HEK293T (cell line): Measurements from ENCODE around the gene CDC16.

ENCODE experiments used
- CTCF ChIA-PET: fragments of 350-600 bp; formaldehyde crosslinking; extraction: SDS; loops from one replicate; lab custom pipeline; 2021; ENCODE audit warnings: antibody characterized with exemption, inconsistent platforms; lab: Yijun Ruan, JAX
- POLR2A ChIA-PET: fragments of 350-600 bp; formaldehyde crosslinking; extraction: SDS; loops from one replicate; lab custom pipeline; 2020; ENCODE audit warnings: antibody characterized with exemption, inconsistent platforms; lab: Yijun Ruan, JAX
- DNase-seq: peaks from one replicate; pipeline ENCODE4 v3.0.0; 2012; ENCODE audit warnings: mixed read lengths; ENCODE audit errors: extremely low spot score
- ARNT ChIP-seq: fragments of 450-650 bp; IDR thresholded peaks from 2 replicates; pipeline ENCODE4 v1.6.1; 2017; ENCODE audit warnings: mild to moderate bottlenecking
- BHLHE40 ChIP-seq: fragments of 450-650 bp; IDR thresholded peaks from 2 replicates; pipeline ENCODE4 v1.6.1; 2016; ENCODE audit warnings: mild to moderate bottlenecking, moderate library complexity, borderline replicate concordance
- CTBP1 ChIP-seq: fragments of 450-650 bp; IDR thresholded peaks from 2 replicates; pipeline ENCODE4 v1.6.1; 2016; ENCODE audit warnings: borderline replicate concordance
- ELF4 ChIP-seq: fragments of 450-650 bp; IDR thresholded peaks from 2 replicates; pipeline ENCODE4 v1.6.1; 2017; ENCODE audit warnings: antibody characterized with exemption
- FOXA1 ChIP-seq: fragments of 450-650 bp; IDR thresholded peaks from 2 replicates; pipeline ENCODE4 v1.6.1; 2016; ENCODE audit warnings: mild to moderate bottlenecking
- FOXK2 ChIP-seq: fragments of 450-650 bp; IDR thresholded peaks from 2 replicates; pipeline ENCODE4 v1.6.1; 2016; ENCODE audit warnings: mild to moderate bottlenecking
- FOXM1 ChIP-seq: fragments of 450-650 bp; IDR thresholded peaks from 2 replicates; pipeline ENCODE4 v1.6.1; 2017; ENCODE audit warnings: mild to moderate bottlenecking, borderline replicate concordance
- HDGF ChIP-seq: fragments of 450-650 bp; IDR thresholded peaks from 2 replicates; pipeline ENCODE4 v1.6.1; 2017; ENCODE audit warnings: antibody characterized with exemption, borderline replicate concordance
- L3MBTL2 ChIP-seq: fragments of 450-650 bp; conservative IDR thresholded peaks from 2 replicates; pipeline ENCODE4 v1.6.1; 2016; ENCODE audit warnings: mild to moderate bottlenecking
- LEF1 ChIP-seq: fragments of 450-650 bp; IDR thresholded peaks from 2 replicates; pipeline ENCODE4 v1.6.1; 2017; ENCODE audit warnings: mild to moderate bottlenecking, borderline replicate concordance
- NFRKB ChIP-seq: fragments of 450-650 bp; IDR thresholded peaks from 2 replicates; pipeline ENCODE4 v1.6.1; 2016; ENCODE audit warnings: mild to moderate bottlenecking, moderate library complexity
- SP1 ChIP-seq: fragments of 450-650 bp; IDR thresholded peaks from 2 replicates; pipeline ENCODE4 v1.6.1; 2017
- SUZ12 ChIP-seq: fragments of 450-650 bp; IDR thresholded peaks from 2 replicates; pipeline ENCODE4 v1.6.1; 2016; ENCODE audit warnings: mild to moderate bottlenecking
- TARDBP ChIP-seq: fragments of 450-650 bp; IDR thresholded peaks from 2 replicates; pipeline ENCODE4 v1.6.1; 2016
- ZNF384 ChIP-seq: fragments of 450-650 bp; IDR thresholded peaks from 2 replicates; pipeline ENCODE4 v1.6.1; 2016
- TF ChIP-seq, protein P1 (sequence below): fragments of 450-650 bp; IDR thresholded peaks from 2 replicates; pipeline ENCODE4 v1.6.1; 2016

Gene CDC16

DNA sequence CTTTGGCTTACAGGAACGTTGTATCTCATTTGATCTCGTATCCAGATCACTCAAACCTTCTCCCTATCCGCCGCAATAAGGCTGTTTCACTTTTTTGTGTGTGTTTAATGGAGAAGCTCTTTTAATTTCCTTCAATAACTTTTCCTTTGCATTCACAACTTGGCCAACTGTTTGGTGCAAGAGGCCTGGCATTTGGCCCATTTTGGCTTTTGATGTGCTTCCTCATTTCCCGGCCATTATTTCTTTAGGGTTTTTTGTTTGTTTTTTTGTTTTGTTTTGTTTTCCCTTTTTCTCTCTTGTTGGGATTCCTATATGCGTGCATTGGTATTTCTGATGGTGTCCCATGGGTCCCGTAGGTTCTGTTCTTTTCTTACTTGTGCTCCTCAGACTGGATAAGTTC is 40.6 kb downstream of the CDC16 start:
- POLR2A ChIA-PET, result no interaction called here
- DNase-seq, result no peak
- CTCF ChIA-PET, result no interaction called here
- TF ChIP-seq SUZ12, result no peak
- TF ChIP-seq ELF4, result no peak
- TF ChIP-seq, protein P1, sequence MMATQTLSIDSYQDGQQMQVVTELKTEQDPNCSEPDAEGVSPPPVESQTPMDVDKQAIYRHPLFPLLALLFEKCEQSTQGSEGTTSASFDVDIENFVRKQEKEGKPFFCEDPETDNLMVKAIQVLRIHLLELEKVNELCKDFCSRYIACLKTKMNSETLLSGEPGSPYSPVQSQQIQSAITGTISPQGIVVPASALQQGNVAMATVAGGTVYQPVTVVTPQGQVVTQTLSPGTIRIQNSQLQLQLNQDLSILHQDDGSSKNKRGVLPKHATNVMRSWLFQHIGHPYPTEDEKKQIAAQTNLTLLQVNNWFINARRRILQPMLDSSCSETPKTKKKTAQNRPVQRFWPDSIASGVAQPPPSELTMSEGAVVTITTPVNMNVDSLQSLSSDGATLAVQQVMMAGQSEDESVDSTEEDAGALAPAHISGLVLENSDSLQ, result no peak
- no peak for TF ChIP-seq HDGF
- TF ChIP-seq BHLHE40, result no peak
- TF ChIP-seq FOXA1, result no peak
- no peak for TF ChIP-seq CTBP1
- no peak for TF ChIP-seq ZNF384
- TF ChIP-seq SP1, result no peak
- TF ChIP-seq FOXM1, result no peak
- no peak for TF ChIP-seq FOXK2

DNA sequence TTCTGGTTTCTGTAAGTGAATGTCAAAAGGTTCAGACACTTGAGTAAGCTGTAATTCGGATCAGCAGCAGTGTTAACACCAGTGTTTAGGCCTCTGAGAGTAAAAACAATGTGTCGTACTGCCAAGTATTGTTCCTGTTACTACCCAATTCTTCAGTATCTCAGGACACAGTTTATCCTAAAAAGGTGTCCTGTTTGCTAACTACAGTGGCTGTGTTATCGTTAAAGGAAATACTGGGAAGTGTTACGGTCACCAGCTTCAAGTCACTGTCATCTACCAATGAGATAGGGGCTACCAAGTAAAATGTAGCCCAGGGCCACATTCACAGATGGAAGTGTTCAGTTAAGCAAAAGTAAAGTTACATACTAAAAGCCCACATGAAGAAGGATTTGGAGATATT is 44.4 kb downstream of the CDC16 start:
- TF ChIP-seq HDGF (no peak), SP1 (no peak), ZNF384 (no peak), ARNT (no peak), L3MBTL2 (no peak), ELF4 (no peak), CTBP1 (no peak), NFRKB (no peak), SUZ12 (no peak), TARDBP (no peak), FOXA1 (no peak), BHLHE40 (no peak), FOXK2 (no peak), FOXM1 (no peak), LEF1 (no peak)
- TF ChIP-seq, protein P1, result no peak
- ChIA-PET POLR2A (no interaction called here), CTCF (no interaction called here)
- no peak for DNase-seq

DNA sequence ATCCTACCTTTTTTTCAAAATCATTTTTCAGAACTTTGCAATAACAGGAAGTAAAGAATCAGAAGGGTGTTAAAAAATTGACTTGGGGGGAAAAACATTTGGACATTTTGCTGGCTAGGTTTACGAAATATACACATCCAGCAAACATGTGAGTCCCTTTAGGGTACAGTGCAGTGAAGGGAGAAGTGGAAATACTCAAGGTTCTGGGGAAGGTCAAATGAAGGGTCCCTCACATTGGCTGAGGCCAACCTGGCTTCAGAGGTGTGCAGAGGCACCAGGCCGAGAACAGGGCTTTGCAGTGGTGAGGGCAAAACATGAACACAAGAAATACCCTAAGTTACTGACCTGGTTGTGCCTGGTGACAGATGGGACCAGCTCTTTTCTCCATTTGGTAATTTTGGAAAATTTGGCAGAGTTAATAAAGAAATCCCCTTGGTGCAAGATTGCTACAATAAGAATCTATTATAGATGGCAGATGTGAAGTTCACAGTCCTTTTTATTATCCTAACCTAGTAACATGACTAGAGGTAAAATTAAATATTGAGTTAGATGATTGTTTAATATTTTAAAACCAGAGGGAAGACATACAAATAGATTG is 45.2 kb downstream of the CDC16 start:
- no peak for DNase-seq
- ChIA-PET POLR2A (interaction anchor here (1.2 kb wide), 1 partner anchor 30 kb away, joined by 3 read pairs; no protein-coding TSS in a partner anchor), CTCF (no interaction called here)
- no peak for TF ChIP-seq ARNT
- TF ChIP-seq NFRKB, result no peak
- no peak for TF ChIP-seq FOXA1
- no peak for TF ChIP-seq FOXM1
- no peak for TF ChIP-seq ZNF384
- no peak for TF ChIP-seq SP1
- TF ChIP-seq LEF1, result no peak
- TF ChIP-seq BHLHE40, result no peak

DNA sequence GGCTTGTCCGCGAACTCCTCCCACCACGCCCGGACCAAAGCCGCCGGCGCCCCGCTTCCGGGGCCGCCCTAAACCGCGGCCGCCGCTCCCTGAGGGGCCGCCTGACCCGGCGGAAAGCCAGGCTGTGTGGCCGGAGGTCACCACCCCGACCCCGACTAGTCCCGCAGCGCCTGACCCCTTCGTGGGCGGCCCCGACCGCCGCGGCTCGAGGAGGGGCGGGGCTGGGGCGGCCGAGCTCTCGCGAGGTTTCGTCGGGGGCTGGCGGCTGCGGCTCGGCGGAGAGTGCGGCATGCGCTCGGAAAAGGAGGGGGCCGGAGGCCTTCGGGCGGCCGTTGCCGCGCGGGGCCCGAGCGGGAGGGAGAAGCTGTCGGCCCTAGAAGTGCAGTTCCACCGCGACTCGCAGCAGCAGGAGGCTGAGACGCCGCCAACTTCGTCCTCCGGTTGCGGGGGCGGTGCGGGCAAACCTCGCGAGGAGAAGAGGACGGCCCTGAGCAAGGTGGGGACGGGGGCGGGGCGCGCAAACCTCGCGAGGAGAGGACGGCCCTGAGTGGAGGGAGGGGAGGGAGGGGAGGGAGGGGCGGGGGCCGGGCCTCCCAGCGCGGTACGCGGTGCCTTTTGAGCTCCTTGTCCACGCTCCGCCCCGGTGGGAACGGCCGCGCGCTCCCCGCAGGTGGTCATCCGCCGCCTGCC is 46.8 kb downstream of the CDC16 start, which contains the start of gene UPF3A:
Gene UPF3A, plus strand, starts transcription at position 251 of the 690 bp plus-strand sequence. Its CDS starts 39 bp downstream, at position 290.
- no peak for TF ChIP-seq SUZ12
- TF ChIP-seq L3MBTL2, result peak; percentile 63
- DNase-seq, result peak; percentile 74
- ChIA-PET POLR2A (interaction anchor here (0.9 to 1.1 kb wide), 4 partner anchors 13 to 35 kb away, joined by 3 to 4 read pairs (median 4); no protein-coding TSS in a partner anchor), CTCF (no interaction called here)

DNA sequence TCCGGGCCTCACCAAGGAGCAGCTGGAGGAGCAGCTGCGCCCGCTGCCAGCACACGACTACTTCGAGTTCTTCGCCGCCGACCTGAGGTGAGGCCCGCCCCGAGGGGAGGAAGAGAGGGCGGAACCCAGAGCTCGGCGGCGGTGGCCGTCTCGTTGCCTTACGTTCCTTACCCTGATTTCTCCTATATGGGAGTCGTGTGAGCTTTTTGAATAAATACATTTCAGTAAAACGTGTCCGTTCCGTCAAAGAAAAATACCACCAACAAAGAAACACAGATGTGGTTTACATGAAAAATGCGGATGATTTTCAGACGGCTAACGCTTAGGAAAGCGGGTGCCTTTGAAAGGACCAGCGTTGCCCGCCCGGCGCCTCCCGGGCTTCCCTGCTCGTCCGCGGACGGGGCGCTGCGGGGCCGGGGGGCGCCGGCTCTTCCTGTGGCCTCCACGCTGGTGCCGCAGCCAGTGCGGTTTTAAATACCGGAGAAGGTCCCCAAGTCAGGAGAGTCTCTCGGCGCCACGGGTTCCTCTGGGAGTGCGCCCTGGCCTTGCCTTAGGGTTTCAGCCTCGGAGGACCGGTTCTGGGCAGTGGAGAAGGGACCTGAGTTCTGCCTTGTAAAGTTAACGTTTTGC is 47.5 kb downstream of the CDC16 start:
- ChIA-PET CTCF (no interaction called here), POLR2A (interaction anchor here (0.9 to 1.1 kb wide), 4 partner anchors 12 to 34 kb away, joined by 3 to 4 read pairs (median 4); no protein-coding TSS in a partner anchor)
- peak; percentile 35 for DNase-seq
- TF ChIP-seq L3MBTL2 (0 out of 2 replicates have a peak, but pooled peaks have one; percentile 19), TARDBP (no peak), SP1 (no peak), ELF4 (no peak)
- TF ChIP-seq, protein P1, result no peak

DNA sequence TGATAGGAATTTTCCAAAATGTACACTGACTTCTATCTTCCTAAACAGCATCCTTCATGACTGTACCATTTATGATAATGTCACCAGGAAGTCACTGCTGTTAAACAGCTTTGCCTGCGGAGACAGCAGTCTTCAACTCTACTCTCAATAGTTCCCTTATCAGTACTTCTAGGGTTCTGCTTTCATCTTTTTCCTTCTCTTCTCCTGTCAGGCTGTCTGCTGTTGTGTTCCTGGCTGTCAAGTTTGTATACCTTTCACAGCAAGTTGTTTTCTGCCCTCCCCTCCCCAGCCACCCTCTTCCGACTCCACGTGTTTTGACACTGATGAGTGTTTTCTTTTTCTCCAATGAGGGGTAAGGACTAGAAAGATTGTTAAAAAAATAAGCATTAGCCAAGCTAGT is 48.9 kb downstream of the CDC16 start:
- TF ChIP-seq L3MBTL2 (no peak), TARDBP (no peak), FOXM1 (no peak), ZNF384 (no peak), BHLHE40 (no peak), FOXA1 (no peak), FOXK2 (no peak), LEF1 (no peak), HDGF (no peak), CTBP1 (no peak), SUZ12 (no peak), ARNT (no peak)
- TF ChIP-seq, protein P1, result no peak
- CTCF ChIA-PET, result no interaction called here
- POLR2A ChIA-PET, result no interaction called here
- no peak for DNase-seq
